Sigmoid colon (tissue), 7 donors: ENCODE measurements around the gene PWWP2A. TPM values are rescaled to one million over a fixed set of nuclear protein-coding genes. Genes with fewer than 3 reads are reported as not detected.

Experiments used
- DNase-seq: peaks from one replicate; pipeline ENCODE4 v3.0.0-alpha.2; 2019
- H3K27ac ChIP-seq, 4 donors: fragments of 200-600 bp; sonication (generic); one replicate each; pipeline ENCODE4 v1.5.1; 2016 to 2019; ENCODE audit warnings: mild to moderate bottlenecking in 1 of 4
- H3K27me3 ChIP-seq, 3 donors: fragments of 200-600 bp; sonication (generic); one replicate each; pipeline ENCODE4 v1.5.1; 2019; ENCODE audit warnings: mild to moderate bottlenecking in 1 of 3
- H3K36me3 ChIP-seq, 4 donors: fragments of 200-600 bp; sonication (generic); one replicate each; pipeline ENCODE4 v1.5.1; 2016 to 2019
- H3K4me1 ChIP-seq, 4 donors: fragments of 200-600 bp; sonication (generic); one replicate each; pipeline ENCODE4 v1.5.1; 2017 to 2019
- H3K4me3 ChIP-seq, 4 donors: fragments of 200-600 bp; sonication (generic); one replicate each; pipeline ENCODE4 v1.5.1; 2017 to 2019; ENCODE audit warnings: mild to moderate bottlenecking in 2 of 4, moderate library complexity in 1 of 4
- H3K9me3 ChIP-seq, 4 donors: fragments of 200-600 bp in 3 of 4; sonication (generic) in 3 of 4; one replicate each; pipeline versions ENCODE4 v1.5.1 to v1.6.1; 2013 to 2019
- CTCF ChIP-seq, 4 experiments: fragments of 450-650 bp in 3 of 4; fragments of 200-600 bp in 1 of 4; IDR thresholded peaks; one replicate each; pipeline ENCODE4 v1.5.1; 2016 to 2019; ENCODE audit warnings: antibody characterized with exemption in 4 of 4, mild to moderate bottlenecking in 3 of 4, moderate library complexity in 2 of 4
- EP300 ChIP-seq, 4 donors: sonication (generic); formaldehyde crosslinking; IDR thresholded peaks; one replicate each; pipeline ENCODE4 v1.6.1; 2017; ENCODE audit warnings: antibody characterized with exemption in 4 of 4
- POLR2A ChIP-seq, 2 donors: fragments of 450-650 bp; IDR thresholded peaks; one replicate each; pipeline ENCODE4 v1.6.1; 2016; ENCODE audit warnings: antibody characterized with exemption in 2 of 2, mild to moderate bottlenecking in 2 of 2, moderate library complexity in 2 of 2
- POLR2AphosphoS5 ChIP-seq, 4 donors: sonication (generic); formaldehyde crosslinking; IDR thresholded peaks; one replicate each; pipeline ENCODE4 v1.6.1; 2017; ENCODE audit warnings: antibody characterized with exemption in 4 of 4
- WGBS, 2 donors: extraction: QIAGEN DNeasy Blood & Tissue Kit; methylation state at CpG; one replicate each; pipeline ENCODE4 v1.1.7; 2013; 5-methylcytosine and 5-hydroxymethylcytosine counted together
- intact Hi-C: fragments of 100-400 bp; cut with DNase I; formaldehyde crosslinking; loops from one replicate; pipeline ENCODE4 v1.15.1; 2023
- polyA plus RNA-seq, 3 donors: library from polyadenylated mRNA; stranded (reverse); fragments of 200-250 nt; gene quantifications; one replicate each; pipeline ENCODE4 v1.2.3, GENCODE V29; 2013
- total RNA-seq, 4 donors: library from RNA; depleted of rRNA; stranded (reverse); fragments of >200 nt; gene quantifications; one replicate each; pipeline ENCODE4 v1.1.0, GENCODE V29; 2016
- donor health status: healthy with polysubstance abuse.
- donor health status: Bipolar disorder and iron deficiency.
- donor health status: healthy.

The PWWP2A gene
- total and polyA plus RNA-seq, 7 donors, result 9.0 to 33.2 (median 24.8) TPM

GRCh38 chr5:160049099-160049498 is 70.2 kb downstream of the PWWP2A start:
- Histone ChIP-seq H3K36me3 (peaks cover 23 to 81% (median 32%) of the 10 kb centered on the region in 4 donors), H3K9me3 (no peaks in the 10 kb centered on the region)
- intact Hi-C loops, result no loop called here

GRCh38 chr5:160048131-160048530 is 71.1 kb downstream of the PWWP2A start:
- H3K27me3 ChIP-seq, result no peaks in the 10 kb centered on the region
- intact Hi-C loops, result no loop called here
- 82 to 85% methylated on average over 9 of the region's 9 CpGs for WGBS, 2 donors
- TF ChIP-seq EP300 (IDR thresholded peaks at IDR 0.05), result no peak
- no peak for TF ChIP-seq CTCF (IDR thresholded peaks at IDR 0.05)
- no peak for TF ChIP-seq POLR2A (IDR thresholded peaks at IDR 0.05)
- TF ChIP-seq POLR2AphosphoS5 (IDR thresholded peaks at IDR 0.05), result no peak
- no peak overlapping the region for H3K4me3 ChIP-seq
- H3K9me3 ChIP-seq, result no peaks in the 10 kb centered on the region
- peaks cover 23 to 81% (median 27%) of the 10 kb centered on the region in 4 donors for H3K36me3 ChIP-seq
- no peaks in the 10 kb centered on the region for H3K4me1 ChIP-seq
- DNase-seq, result peak; percentile 76
- H3K27ac ChIP-seq, result no peak overlapping the region

More at GRCh38 chr5:160049099-160049498, 70.2 kb downstream of the PWWP2A start:
- no peaks in the 10 kb centered on the region for H3K4me1 ChIP-seq
- TF ChIP-seq CTCF (IDR thresholded peaks at IDR 0.05), result no peak
- TF ChIP-seq POLR2A (IDR thresholded peaks at IDR 0.05), result no peak
- TF ChIP-seq POLR2AphosphoS5 (IDR thresholded peaks at IDR 0.05), result no peak
- TF ChIP-seq EP300 (IDR thresholded peaks at IDR 0.05), result no peak
- no peaks in the 10 kb centered on the region for H3K27me3 ChIP-seq
- no peak overlapping the region for H3K27ac ChIP-seq
- 22 to 63% methylated on average over 3 of the region's 3 CpGs for WGBS, 2 donors
- no peak for DNase-seq
- no peak overlapping the region for H3K4me3 ChIP-seq

- no peak overlapping the region for H3K27ac ChIP-seq
- no peak for TF ChIP-seq POLR2A (IDR thresholded peaks at IDR 0.05)
- TF ChIP-seq EP300 (IDR thresholded peaks at IDR 0.05), result no peak
- TF ChIP-seq POLR2AphosphoS5 (IDR thresholded peaks at IDR 0.05), result no peak
- TF ChIP-seq CTCF (IDR thresholded peaks at IDR 0.05), result no peak
- peaks cover 19 to 76% (median 25%) of the 10 kb centered on the region in 4 donors for H3K36me3 ChIP-seq
- DNase-seq, result no peak
- no peak overlapping the region for H3K4me3 ChIP-seq
- no peaks in the 10 kb centered on the region for H3K27me3 ChIP-seq
- WGBS, 2 donors, result 84 to 94% methylated on average over 3 of the region's 3 CpGs
- H3K4me1 ChIP-seq, result no peaks in the 10 kb centered on the region
- intact Hi-C loops, result no loop called here
- no peaks in the 10 kb centered on the region for H3K9me3 ChIP-seq
Measured at GRCh38 chr5:160047423-160047822, 71.8 kb downstream of the PWWP2A start.

GRCh38 chr5:160044967-160045366 is 74.3 kb downstream of the PWWP2A start:
- intact Hi-C loops, result no loop called here
- Histone ChIP-seq H3K4me1 (no peaks in the 10 kb centered on the region), H3K27me3 (no peaks in the 10 kb centered on the region), H3K9me3 (no peaks in the 10 kb centered on the region), H3K36me3 (peaks cover 4 to 73% (median 11%) of the 10 kb centered on the region in 4 donors), H3K27ac (no peak overlapping the region), H3K4me3 (no peak overlapping the region)
- 84 to 89% methylated on average over 3 of the region's 3 CpGs for WGBS, 2 donors
- TF ChIP-seq POLR2A (IDR thresholded peaks at IDR 0.05), result no peak
- no peak for TF ChIP-seq POLR2AphosphoS5 (IDR thresholded peaks at IDR 0.05)
- TF ChIP-seq CTCF (IDR thresholded peaks at IDR 0.05), result no peak
- no peak for TF ChIP-seq EP300 (IDR thresholded peaks at IDR 0.05)
- DNase-seq, result no peak

GRCh38 chr5:160044391-160044804 is 74.9 kb downstream of the PWWP2A start:
- no peak for TF ChIP-seq CTCF (IDR thresholded peaks at IDR 0.05)
- no peak for TF ChIP-seq EP300 (IDR thresholded peaks at IDR 0.05)
- no peak for TF ChIP-seq POLR2AphosphoS5 (IDR thresholded peaks at IDR 0.05)
- no peak for TF ChIP-seq POLR2A (IDR thresholded peaks at IDR 0.05)
- Histone ChIP-seq H3K4me3 (no peak overlapping the region), H3K4me1 (no peaks in the 10 kb centered on the region), H3K27me3 (no peaks in the 10 kb centered on the region), H3K9me3 (no peaks in the 10 kb centered on the region), H3K36me3 (peaks cover 0 to 73% (median 7%) of the 10 kb centered on the region in 4 donors), H3K27ac (no peak overlapping the region)
- WGBS, 2 donors, result 95 to 98% methylated on average over 1 of the region's 1 CpG
- intact Hi-C loops, result no loop called here
- DNase-seq, result no peak
